HG02981 (cell line): Measurements from ENCODE around the gene CNOT6L.
A peak's percentile ranks its signal among the peaks of the same experiment; 100 is the strongest.
"Not testable (repeated sequence)": the region's sequence is repeated elsewhere in the genome, so short reads cannot be mapped to it uniquely, and the experiment has no call there.

ENCODE experiments used
- ATAC-seq: cut with Tn5 transposase; IDR thresholded peaks from one replicate; pipeline ENCODE4 v1.9.1; 2021; ENCODE audit warnings: mild to moderate bottlenecking, moderate library complexity; ENCODE audit not compliant: unreplicated experiment

The CNOT6L gene

GRCh38 chr4:77783895-77784294, 35.3 kb downstream of the CNOT6L start:
- no peak for ATAC-seq

GRCh38 chr4:77782102-77782835, 36.9 kb downstream of the CNOT6L start:
- no peak for ATAC-seq

GRCh38 chr4:77780762-77781161, 38.4 kb downstream of the CNOT6L start:
- not testable (repeated sequence) for ATAC-seq

GRCh38 chr4:77777135-77777807, 41.9 kb downstream of the CNOT6L start:
- ATAC-seq = no peak

GRCh38 chr4:77776182-77777134, 42.7 kb downstream of the CNOT6L start:
- ATAC-seq = no peak

GRCh38 chr4:77773101-77773500, 46.1 kb downstream of the CNOT6L start:
- no peak for ATAC-seq

- ATAC-seq = no peak
Measured at GRCh38 chr4:77771566-77771965, 47.6 kb downstream of the CNOT6L start.

GRCh38 chr4:77765720-77766119, 53.4 kb downstream of the CNOT6L start:
- ATAC-seq = no peak

- no peak for ATAC-seq
Measured at GRCh38 chr4:77762531-77762930, 56.6 kb downstream of the CNOT6L start.

GRCh38 chr4:77761595-77761994, 57.6 kb downstream of the CNOT6L start:
- ATAC-seq = no peak

GRCh38 chr4:77758804-77759203, 60.4 kb downstream of the CNOT6L start:
- ATAC-seq = no peak

- ATAC-seq = no peak
Measured at GRCh38 chr4:77751764-77752163, 67.4 kb downstream of the CNOT6L start.

GRCh38 chr4:77745792-77746191, 73.4 kb downstream of the CNOT6L start:
- no peak for ATAC-seq

- no peak for ATAC-seq
Measured at GRCh38 chr4:77742054-77742453, 77.1 kb downstream of the CNOT6L start.

GRCh38 chr4:77740480-77740879, 78.7 kb downstream of the CNOT6L start:
- ATAC-seq = no peak

- peak; percentile 97 for ATAC-seq
Measured at GRCh38 chr4:77734928-77735327, 84.2 kb downstream of the CNOT6L start.

- ATAC-seq = no peak
Measured at GRCh38 chr4:77731656-77732055, 87.5 kb downstream of the CNOT6L start.

- ATAC-seq = no peak
Measured at GRCh38 chr4:77728420-77728819, 90.7 kb downstream of the CNOT6L start.

- no peak for ATAC-seq
Measured at GRCh38 chr4:77721073-77721472, 98.1 kb downstream of the CNOT6L start.

GRCh38 chr4:77718500-77718899, 100.7 kb downstream of the CNOT6L start:
- ATAC-seq = not testable (repeated sequence)
